Measurements from ENCODE around the gene DCAKD.

DCAKD gene

DNA sequence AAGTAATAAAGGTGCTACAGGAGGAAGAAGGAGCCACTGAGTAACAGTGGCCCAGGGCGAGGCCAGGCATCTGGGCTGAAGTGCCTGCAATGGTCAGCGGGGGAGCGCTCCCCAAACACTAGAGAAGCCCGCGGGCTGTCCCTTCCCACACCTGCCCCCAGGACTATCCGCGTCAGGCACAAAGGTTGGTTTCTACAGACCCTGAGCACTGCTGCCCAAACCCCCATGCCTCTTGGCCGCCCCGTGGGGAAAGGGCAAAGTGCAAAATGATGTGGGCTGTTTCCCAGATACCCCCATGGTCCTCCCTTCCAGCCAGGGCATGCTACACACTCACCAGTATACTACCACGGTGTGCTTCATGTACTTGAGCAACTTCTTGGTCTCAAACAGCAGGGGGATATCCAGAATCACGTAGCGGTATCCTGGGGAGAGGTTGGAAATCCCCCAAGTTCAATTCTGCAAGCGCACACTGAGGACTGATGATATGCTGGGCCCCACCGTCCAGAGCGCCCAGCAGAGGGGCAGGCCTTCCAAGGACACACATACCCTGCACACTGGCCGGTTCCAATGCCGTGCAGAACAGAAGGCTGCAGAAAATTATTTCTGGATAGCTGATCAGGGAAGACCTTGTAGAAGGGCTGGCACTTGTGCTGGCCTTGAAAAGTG, 21.5 kb downstream of the DCAKD start:
- no peak for DNase-seq

DNA sequence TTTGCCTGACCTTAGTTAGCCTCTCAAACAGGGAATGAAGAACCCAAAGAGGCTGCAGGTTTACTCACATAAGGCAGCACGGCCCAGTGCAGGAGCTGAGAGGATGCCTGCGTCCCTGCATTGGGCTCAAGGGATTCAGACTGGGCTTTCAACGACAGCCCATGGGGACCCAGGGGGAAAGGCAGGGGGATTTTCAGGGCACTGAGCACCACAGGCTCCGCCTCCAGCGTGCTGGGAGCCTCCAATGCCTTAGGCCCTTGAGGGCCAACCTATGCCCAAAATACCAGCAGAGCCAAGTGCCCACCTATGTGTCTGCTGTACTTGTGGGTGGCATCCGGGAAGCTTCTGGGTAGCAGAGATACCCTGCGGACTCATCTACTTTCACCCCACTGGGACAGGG, 22.3 kb downstream of the DCAKD start:
- DNase-seq, result no peak

DNA sequence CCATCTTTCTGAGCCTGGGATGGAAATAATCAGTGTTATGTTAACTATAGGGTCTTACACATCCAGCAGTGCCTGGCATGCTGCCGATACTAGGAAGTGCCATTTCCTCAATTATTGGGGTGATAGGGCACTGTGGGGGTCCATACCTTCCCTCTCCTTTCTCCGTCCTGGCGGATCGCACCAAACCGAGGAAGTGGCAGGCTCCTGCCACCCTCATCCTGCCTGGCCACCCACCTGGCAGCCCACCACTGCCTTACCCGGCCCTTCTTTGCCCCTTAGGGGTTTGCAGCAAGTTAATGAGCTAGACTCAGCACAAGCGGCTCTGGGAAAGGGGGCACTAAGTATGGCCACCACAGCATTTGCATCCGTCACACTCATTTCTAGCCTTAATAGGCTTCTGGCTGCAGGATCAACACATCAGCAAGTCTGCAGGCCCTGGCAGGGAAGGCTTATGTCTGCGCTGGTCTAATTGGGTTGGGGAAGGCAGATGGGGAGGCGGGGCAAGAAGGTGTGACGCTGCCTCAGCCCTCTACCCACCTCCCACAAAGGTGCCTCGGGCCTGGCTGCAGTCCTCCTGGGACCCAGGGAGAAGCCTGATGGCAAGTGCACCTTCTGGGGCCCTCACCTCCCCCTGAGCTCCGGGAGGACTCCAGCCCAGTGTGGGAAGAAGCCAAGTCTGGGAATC, 28.6 kb downstream of the DCAKD start:
- DNase-seq, result no peak

DNA sequence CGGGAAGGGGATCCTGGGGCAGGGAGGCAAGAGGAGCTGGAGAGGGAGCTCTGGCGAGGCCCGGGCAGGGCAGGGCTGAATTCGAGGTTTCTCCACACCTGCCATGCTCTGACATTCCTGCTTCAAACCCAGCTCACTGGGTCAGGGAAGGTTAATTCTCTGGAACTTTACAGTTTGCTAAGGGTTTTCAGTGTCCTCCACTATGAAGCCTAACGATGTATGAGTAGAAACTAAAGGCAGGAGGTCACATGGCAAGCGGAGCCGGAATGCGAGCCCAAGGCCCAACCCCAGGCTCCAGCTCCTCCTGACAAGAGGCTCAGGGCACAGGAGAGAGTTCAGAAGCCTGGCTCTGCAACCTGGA, 29.2 kb downstream of the DCAKD start:
- DNase-seq, result no peak

DNA sequence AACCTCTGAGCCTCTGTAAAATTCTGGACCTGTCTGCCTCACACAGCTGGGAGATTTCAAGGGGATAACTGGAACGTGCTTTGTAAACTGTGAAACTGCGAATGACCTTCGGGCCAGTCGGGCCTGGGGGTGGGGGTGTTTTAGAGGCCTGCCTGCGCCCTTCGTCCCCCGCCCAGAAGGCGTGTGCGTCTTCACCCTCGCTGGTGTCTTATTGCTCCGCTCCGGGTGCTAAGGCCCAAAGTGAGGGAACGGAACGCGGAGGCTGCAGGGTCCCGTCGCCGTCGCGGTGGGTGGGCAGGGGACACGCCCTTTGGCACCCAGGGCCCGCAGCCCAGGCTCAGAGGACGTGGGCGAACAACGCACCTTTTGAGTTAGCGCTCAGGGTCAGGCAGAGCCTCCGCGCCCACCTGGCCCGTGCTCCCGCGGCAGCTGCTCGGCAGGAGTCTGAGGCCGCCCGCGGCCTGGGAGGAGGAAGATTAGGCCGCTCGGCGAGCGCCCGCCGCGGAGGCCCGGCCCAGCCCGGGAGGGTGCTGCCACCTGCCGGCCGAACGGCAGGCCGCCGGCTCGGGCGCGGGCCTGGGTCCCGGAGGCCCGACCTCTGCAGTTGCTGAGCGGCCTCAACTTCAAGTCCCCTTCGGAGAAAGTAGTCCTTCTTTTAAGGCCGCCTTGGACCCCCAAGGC, 29.7 kb downstream of the DCAKD start:
- DNase-seq, result peak; percentile 69

DNA sequence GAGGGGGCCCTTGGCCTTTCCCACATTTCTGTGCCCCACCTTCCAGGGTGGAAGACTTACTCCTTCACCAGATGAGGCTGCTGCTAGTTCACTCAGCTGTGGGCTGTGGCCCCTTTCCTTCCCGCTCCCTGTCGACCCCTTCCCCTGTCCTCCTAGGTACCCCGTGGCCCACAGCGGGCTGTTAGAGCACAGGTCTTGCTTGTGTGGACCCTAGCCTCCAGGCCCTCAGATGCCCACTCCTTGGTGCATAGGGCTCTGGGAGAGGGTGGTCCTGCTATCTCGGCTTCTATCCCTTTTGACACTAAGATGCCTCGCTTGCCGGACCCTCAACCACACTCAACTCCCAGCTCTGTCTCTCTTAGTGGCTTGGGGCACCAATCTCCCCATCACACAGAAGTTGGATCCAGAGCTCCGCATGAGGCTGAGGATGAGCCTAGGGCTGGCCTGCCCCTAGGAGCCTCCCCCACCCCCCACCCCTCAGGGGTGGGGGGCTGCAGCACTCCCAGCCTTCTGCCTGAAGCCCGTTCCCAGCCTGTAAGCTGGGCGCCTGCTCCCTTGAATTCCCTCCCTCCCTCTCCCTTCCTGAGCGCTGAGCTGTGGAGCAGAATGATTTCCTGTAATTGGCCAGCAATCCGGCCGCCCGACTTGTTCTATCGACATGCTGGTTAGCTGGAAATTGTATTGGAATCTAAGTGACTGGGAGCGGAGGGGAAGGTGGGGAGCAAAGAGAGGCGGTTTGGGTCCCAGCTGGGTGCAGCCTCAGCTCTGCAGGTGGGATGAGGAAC, 30.9 kb downstream of the DCAKD start:
- no peak for DNase-seq

DNA sequence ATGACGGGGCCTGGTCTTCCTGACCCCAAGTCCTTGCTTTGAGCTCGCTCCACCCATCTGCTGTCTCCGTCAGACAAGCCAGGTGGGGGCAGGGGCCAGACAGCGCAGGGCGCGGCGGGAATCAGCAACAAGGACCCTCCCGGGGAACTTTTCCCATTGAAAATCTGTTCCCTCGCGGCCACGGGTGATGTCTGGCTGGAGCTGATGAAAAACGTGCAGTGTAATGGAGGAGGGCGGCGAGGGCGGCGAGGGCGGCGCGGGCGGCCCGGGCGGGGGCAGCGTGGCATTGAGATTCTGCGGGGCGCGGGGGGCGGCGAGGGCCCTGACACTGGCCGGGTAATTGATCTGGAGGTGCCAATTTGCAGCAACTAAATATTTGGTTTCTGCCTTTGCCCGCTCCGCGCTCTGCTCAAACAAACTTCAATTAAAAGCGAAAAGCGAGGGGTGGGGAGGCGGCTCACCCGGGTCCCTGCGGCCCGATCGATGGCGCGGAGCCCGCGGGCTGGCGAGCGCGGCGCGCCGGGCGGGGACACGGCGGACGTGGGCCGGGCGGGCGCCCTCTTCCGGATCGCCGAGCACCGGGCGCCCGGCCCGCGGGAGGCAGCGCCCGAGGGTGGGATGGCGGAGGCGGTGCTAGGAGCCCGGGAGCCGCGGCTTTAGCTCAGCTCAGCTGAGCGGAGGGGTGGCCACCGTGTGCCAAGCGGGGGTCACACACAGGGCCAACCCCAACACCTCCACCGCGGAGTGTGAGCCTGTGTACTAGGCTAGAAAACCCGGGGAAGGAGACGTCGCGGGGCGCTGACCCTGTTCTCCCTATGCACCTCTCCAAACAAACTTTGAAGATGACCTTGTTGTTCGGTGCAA, 32.4 kb downstream of the DCAKD start:
- DNase-seq, result peak; percentile 39

DNA sequence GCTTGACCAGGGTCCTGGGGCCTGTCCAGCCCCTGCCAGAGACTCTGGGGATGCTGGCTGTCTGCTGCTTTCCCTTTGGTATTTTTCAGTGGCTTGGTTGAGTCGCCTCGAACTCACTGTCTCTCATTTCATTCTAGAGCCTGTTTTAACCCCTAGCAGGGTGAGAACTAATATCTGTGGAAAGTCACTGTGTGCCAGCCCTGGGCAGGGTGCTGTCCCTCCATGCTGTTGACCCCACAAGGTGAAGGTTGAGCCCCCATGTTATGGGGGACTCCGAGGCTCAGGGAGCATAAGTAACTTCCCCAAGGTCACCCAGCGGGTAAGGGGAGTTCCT, 33.0 kb downstream of the DCAKD start:
- no peak for DNase-seq

DNA sequence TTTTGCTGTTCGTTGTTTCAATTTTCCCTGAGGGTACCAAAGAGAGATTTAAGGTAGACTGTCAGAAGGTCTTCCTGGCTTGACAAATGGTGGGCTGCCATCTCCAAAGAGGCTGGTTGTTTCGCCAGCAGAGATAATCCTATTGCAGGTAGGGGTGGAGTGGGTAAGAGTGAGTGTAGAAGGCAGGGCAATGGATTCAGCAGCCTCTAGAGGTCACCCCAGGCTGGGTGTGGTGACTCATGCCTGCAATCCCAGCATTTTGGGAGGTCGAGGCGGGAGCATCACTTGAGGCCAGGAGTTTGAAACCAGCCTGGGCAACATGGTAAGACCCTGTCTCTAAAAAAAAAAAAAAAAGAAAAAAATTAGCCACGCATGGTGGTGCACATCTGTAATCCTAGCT, 34.6 kb downstream of the DCAKD start:
- DNase-seq, result no peak

DNA sequence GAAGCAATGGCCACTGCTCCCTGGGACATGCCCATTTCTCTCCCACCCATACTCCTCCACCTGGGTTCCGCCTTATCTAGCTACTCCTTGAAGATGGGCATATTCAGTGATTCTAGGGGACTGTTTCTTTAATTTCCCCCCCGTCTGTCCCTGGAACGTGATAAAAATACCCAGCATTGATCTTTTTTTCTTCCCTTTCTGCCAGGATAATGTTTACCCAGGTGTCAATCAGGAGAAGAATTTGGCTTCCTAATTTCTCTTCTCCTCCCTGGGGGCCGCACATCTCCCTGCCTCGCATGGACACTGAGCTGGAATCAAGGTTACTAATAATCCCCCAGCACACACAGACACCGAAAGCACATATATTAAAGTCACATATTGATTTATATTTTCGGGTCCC, 35.2 kb downstream of the DCAKD start:
- no peak for DNase-seq

DNA sequence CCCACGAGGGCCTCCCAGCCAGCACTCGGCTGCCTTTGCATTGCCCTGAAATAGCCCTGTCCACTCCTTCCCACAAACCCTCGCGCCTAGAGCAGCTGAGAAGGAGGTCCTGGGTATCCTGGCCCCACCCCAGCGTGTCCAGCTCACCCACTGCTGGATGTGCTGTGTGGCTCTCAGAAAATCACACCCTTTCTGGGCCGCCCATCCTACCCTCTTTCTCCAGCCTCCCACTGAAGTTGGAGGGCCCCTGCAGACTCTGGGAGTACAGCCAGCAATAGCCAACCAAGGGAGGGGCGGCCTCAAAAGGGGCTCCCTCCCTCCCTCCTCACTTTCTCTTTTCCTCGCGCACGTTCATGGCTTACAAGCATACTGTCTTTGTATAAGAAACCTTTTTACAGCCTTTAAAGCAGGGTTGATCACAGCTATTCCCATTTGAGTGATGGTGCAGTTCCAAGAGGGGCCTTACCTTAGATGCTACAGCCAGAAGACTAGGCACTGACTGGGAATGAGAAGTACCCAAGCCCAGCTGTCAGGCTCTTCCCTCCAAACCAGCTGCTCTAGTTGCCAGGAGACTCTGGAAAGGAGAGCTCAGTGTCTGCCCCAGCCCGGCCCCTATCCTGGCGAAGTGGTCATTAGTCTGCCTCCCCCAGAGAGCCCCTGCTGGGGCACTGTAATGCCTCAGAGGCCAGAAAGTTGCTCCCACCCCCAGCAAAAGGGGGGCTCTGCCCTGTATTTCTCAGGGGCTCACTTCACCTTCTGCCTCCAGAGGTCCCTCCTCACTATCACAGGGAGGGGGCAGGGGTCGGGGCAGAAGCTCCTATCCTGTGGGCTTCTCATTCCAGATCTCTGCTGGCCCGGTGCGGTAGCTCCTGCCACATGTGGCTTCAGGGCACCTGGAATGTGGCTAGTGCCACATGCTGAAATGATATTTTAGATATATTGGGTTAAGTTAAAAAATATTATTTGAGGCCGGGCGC, 38.1 kb downstream of the DCAKD start:
- no peak for DNase-seq

DNA sequence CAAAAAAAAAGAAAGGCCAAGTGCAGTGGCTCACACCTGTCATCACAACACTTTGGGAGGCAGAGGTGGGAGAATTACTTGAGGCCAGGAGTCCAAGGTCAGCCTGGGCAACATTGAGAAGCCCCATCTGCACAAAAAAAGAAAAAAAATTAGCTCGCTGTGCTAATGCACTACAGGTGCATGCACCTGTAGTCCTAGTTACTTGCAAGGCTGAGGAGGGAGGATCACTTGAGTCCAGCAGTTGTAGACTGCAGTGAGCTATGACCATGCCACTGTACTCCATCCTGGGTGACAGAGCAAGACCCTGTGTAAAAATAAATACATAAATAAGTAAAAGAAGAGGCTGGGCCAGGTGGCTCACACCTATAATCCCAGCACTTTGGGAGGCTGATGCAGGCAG, 39.7 kb downstream of the DCAKD start:
- no peak for DNase-seq

DNA sequence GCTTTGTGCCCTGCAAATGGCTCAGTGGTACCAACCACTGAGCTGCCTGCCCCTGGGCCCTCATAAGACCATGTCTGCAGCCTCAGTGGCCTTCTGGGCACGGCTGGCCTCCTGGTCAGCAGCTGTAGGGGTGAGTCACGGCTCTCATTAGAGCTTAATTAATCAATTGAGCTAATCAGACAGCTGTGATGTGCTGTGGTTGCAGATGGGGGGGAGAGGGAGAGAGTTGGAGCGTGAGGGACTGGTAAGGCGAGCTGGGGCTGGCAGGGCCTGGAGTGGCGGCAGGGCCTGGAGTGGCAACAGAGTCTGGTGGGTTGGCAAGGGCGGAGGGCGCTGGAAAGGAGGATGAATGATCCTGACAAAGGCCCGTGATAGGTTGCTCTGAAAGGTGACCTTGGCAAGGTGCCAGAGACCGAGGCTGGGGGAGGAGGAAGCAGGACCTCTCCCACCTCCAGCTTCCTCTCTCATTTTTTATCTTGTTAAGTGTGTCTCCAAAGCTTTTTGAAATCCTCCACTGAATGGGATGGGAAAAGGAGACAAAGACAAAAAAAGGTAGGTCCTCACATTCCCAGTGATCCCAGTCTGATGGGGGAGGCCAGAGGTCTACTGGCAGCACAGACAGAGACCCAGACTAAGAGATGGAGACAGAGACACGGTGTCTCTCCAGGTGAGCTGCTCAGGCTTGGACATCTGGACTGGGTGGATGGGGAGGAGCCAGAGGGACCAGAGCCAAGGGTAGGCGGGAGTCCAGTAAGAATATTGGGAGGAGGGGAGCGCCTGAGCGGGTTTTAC, 41.6 kb downstream of the DCAKD start:
- no peak for DNase-seq

DNA sequence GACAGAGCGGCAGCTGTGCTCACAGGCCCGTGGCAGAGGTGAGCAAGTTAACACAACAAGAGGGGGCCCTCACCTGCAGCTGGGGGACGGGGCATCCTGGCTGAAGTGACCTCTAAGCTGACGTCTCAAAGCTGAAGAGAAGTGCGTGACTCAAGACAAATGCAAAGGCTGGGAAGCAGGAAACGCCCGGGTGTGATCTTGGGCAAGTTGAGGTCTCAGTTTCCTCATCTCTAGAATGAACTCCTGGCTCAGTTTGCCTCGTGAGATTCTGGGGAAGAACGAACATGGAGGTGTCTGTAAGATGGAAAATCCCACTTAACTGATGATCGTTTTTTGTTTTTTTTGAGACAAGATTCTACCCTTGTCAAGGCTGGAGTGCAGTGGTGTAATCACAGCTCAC, 43.2 kb downstream of the DCAKD start:
- DNase-seq, result no peak

DNA sequence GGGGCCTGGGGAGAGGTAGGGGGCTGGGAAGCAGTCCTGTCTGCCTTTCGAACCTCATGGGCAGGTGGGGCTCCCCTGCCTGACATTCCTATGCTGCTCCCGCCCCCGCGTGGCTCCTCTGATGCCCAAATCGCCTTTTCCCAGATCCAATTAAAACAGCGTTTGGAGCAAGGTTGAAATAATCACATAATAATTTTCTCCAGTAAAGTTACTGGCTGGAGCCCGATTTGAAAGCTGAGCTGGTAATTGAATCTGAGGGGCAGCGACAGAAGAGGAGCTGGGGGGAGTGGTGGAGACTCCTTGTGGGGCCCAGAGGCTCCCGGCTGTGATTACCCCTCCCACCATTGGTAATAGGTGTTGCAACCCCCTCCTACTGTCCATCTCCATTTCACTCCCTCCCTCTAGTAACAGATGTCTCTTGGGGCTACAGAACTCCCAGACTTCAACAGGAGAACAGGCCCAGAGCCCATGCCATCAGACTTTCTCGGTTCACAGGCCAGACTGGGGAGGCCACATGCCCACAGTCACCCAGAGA, 44.4 kb downstream of the DCAKD start:
- no peak for DNase-seq

DNA sequence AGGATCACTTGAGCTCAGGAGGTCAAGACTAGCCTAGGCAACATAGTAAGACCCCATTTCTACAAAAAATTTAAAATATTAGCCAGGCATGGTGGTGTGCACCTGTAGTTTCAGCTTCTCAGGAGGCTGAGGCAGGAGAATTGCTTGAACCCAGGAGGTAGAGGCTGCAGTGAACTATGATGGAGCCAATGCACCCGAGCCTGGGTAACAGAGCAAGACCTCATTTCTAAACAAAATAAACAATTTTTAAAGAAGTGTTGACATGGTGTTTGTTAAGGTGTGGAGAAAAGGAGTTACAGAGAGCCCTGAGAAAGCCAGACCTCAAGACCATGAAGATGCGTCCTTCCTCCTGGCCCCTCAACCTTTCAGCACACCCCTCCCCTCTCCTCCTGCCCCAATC, 45.7 kb downstream of the DCAKD start:
- DNase-seq, result no peak

DNA sequence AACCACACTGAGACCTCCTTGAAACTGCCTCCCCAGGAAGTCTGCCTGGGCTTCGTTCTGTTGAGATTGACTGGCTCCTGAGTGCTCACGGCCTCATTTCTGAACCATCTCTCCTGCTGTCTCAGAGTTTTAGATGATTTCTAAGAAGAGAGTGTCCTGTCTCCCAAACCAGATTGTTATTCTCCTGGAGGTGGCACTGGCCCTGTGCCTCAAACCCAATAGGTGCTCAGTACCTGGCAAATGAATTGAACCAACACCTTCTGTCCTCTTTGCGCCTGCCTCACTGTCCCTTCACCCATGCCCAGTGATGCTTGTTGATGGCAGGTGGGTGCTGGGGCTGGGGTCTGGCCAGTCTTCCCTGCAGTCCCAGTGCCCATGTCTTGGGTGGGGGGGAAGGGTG, 47.0 kb downstream of the DCAKD start:
- no peak for DNase-seq

DNA sequence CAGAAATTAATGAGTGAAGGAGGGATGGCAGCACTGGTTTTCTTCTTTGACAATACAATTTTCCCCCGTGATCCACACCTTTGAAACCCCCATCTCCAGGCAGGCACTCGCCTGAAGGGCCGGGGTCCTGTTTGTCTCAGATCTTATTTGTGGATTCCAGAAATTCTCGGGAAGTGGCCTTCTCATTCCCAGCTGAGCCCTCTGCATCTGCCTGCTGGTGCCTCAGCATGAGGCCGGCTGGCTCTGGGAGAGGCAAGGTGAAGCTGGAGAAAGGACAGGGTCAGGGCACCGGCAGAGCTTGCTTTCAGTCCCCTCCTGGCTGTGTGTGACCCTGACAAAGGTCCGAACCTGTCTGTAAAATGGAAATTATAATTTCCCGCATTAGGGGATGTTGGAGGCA, 47.6 kb downstream of the DCAKD start:
- DNase-seq, result no peak

DNA sequence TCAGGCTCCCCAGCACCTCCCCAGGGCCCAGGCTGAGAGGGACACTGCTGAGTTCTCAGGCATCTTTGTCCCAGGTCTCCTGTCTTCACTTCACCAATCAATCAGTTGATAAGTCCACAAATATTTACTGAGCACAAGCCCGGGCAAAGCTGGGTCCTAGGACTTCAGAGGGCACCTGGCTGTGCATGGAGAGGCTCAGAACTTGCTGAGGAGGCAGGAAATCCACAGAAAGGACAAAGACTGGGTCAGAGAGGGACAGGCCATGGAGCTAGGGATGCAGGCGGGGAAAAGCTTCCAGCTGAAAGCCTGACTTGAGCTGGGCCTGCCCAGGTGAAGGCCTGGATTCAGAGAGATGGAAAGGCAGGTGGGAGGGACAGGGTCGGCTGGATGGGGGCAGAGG, 50.1 kb downstream of the DCAKD start:
- DNase-seq, result no peak

DNA sequence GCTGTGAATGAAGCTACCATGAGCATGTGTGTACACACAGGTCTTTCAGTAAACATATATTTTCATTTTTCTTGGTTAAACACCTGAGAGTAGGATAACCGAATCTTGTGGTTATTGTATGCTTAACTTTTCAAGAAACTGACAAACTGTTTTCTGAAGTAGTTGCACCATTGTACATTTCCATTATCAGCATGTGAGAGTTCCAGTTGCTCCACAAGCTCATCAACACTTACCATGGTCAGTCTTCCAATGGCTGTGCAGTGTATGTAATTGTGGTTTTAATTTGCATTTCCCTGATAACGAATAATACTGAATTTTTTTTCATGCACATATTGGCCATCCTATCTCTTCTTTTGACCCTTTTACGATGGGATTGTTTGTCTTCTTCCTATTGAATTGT, 52.0 kb downstream of the DCAKD start:
- DNase-seq, result no peak

DNA sequence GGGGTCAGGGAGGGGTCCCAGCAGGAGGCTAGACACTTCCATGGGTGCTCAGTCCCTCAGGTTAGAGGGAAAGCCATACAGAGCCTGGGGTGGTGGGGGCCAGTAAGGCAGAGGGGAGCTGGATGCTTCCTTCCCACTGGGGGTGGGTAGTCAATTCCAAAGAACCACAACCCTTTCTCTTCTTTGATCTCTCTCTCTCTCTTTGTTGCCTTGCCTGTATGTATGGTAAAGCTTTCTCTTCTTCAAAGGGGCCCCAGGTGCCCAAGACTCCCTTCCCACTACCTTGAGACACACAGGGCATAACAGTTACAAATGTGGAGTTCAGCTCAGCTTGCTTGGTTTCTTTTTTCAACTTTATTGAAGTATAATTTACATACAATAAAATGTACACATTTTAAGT, 52.8 kb downstream of the DCAKD start:
- no peak for DNase-seq

Measured in activated naive CD4-positive, alpha-beta T cell treated with anti-CD3 and anti-CD28 coated beads, Interleukin-2, amount 50 U/mL, for 16 hours (primary cell).